ENCODE results near the gene HBG1.

The HBG1 gene

GRCh38 chr11:5275369-5276110 is 25.9 kb upstream of the HBG1 start:
- TF ChIP-seq EP300 (IDR thresholded peaks at IDR 0.05; ENCODE audit: borderline replicate concordance) (no peak), MAX (IDR thresholded peaks at IDR 0.05) (no peak), NFIC (IDR thresholded peaks at IDR 0.05) (no peak), REST (IDR thresholded peaks at IDR 0.05; ENCODE audit: low read depth) (no peak), FOXM1 (IDR thresholded peaks at IDR 0.05; ENCODE audit: borderline replicate concordance, low read depth) (no peak), USF1 (IDR thresholded peaks at IDR 0.05) (no peak), CEBPB (IDR thresholded peaks at IDR 0.05) (no peak), TCF12 (IDR thresholded peaks at IDR 0.05; ENCODE audit: low read depth) (no peak), TEAD4 (IDR thresholded peaks at IDR 0.05) (no peak), YY1 (IDR thresholded peaks at IDR 0.05; ENCODE audit: low read depth) (no peak)

GRCh38 chr11:5274395-5274794 is 24.7 kb upstream of the HBG1 start:
- TF ChIP-seq EP300 (IDR thresholded peaks at IDR 0.05; ENCODE audit: borderline replicate concordance), result no peak

GRCh38 chr11:5272395-5273017 is 22.8 kb upstream of the HBG1 start:
- TF ChIP-seq CREB1 (IDR thresholded peaks at IDR 0.05; ENCODE audit: low read depth) (no peak), NFIC (IDR thresholded peaks at IDR 0.05) (no peak), MAX (IDR thresholded peaks at IDR 0.05) (no peak), ZBTB7A (IDR thresholded peaks at IDR 0.05; ENCODE audit: low read depth) (no peak), CEBPB (IDR thresholded peaks at IDR 0.05) (no peak), YY1 (IDR thresholded peaks at IDR 0.05; ENCODE audit: low read depth) (no peak), TCF12 (IDR thresholded peaks at IDR 0.05; ENCODE audit: low read depth) (no peak), REST (IDR thresholded peaks at IDR 0.05; ENCODE audit: low read depth) (no peak), FOXM1 (IDR thresholded peaks at IDR 0.05; ENCODE audit: borderline replicate concordance, low read depth) (no peak), EGR1 (IDR thresholded peaks at IDR 0.05) (no peak), TEAD4 (IDR thresholded peaks at IDR 0.05) (no peak)

GRCh38 chr11:5269715-5270147 is 20.1 kb upstream of the HBG1 start, which contains the start of gene HBE1:
Gene HBE1 (minus strand): TSS chr11:5269945. CDS start chr11:5269890, 55 bp downstream.
- no peak for TF ChIP-seq REST (IDR thresholded peaks at IDR 0.05; ENCODE audit: low read depth)
- no peak for TF ChIP-seq NFIC (IDR thresholded peaks at IDR 0.05)
- no peak for TF ChIP-seq TCF12 (IDR thresholded peaks at IDR 0.05; ENCODE audit: low read depth)
- TF ChIP-seq TEAD4 (IDR thresholded peaks at IDR 0.05), result no peak

GRCh38 chr11:5267033-5267563 is 17.4 kb upstream of the HBG1 start:
- TF ChIP-seq TEAD4 (IDR thresholded peaks at IDR 0.05) (no peak), ZBTB7A (IDR thresholded peaks at IDR 0.05; ENCODE audit: low read depth) (no peak), EP300 (IDR thresholded peaks at IDR 0.05; ENCODE audit: borderline replicate concordance) (no peak), TCF12 (IDR thresholded peaks at IDR 0.05; ENCODE audit: low read depth) (no peak), CEBPB (IDR thresholded peaks at IDR 0.05) (no peak), FOXM1 (IDR thresholded peaks at IDR 0.05; ENCODE audit: borderline replicate concordance, low read depth) (no peak)
